ENCODE measurements around the gene RASL11B. TPM values are rescaled to one million over a fixed set of nuclear protein-coding genes. Genes with fewer than 3 reads are reported as not detected.

RASL11B gene
- total and polyA plus RNA-seq, 2 donors (not counting 3 experiments of a cell fraction or from before 2014, with no cell fraction given), result 0.83 TPM; not detected in 1

DNA sequence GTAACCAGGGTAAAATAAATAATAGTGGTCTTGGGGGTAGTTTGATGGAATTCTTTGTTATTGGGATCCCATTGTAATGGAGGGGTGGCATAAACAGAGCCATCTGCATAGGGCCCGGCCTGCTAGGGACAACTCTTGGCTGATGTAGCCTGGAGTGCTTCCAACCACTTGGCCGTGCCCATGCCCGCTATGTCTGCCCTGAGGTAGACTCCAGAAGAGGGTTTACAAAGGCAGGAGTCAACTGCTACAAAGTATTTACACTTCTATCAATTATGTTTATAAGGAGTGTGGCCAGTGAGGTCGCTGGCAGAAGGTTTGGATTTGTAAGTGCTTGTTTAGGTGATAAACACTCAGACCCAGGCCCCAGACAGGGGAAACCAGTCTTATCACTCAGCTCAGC lies 8.1 kb downstream of the RASL11B start:
- Histone ChIP-seq H3K27ac (ENCODE audit: insufficient read depth, low read depth, low read length) (no peak overlapping the region), H3K4me2 (ENCODE audit: insufficient read depth, low read length) (no peak overlapping the region), H2AFZ (ENCODE audit: low read depth, low read length) (no peak overlapping the region), H3K36me3 (ENCODE audit: control insufficient read depth in 2 of 2, extremely low read depth in 1 of 2, insufficient read depth in 2 of 2, low read length in 2 of 2) (no peaks in the 10 kb centered on the region), H4K20me1 (replicated peaks; ENCODE audit: control insufficient read depth, extremely low read depth, insufficient read depth, low read length) (no peaks in the 10 kb centered on the region), H3K9me1 (replicated peaks; ENCODE audit: control insufficient read depth, extremely low read depth, insufficient read depth, low read length) (no peaks in the 10 kb centered on the region), H3K9me3 (replicated peaks; ENCODE audit: control insufficient read depth, insufficient read depth, low read length) (no peaks in the 10 kb centered on the region), H3K4me3 (replicated peaks in 1 of 3; ENCODE audit: insufficient read depth in 1 of 3, low read depth in 1 of 3, low read length in 3 of 3) (no peak overlapping the region), H3K27me3 (ENCODE audit: control insufficient read depth in 2 of 2, insufficient read depth in 2 of 2, low read length in 2 of 2) (peaks cover 0 to 2% of the 10 kb centered on the region in 2 experiments), H3K9ac (replicated peaks; ENCODE audit: extremely low read depth, insufficient read depth, low read length) (no peak overlapping the region), H3K79me2 (ENCODE audit: control insufficient read depth, insufficient read depth, low read length) (no peaks in the 10 kb centered on the region), H3K4me1 (ENCODE audit: control insufficient read depth, extremely low read depth, insufficient read depth, low read length) (no peaks in the 10 kb centered on the region)
- BruUV-seq (replicated peaks), result no TSS peak
- no peak for DNase-seq (ENCODE audit: low read depth, low spot score)
- dilution Hi-C loops (cut with MboI; ENCODE audit: extremely low pct_ligation_motif_present, low sequenced_read_pairs) (no loop called here), intact Hi-C loops (cut with micrococcal nuclease) (no loop called here)
- ChIA-PET POLR2A (no interaction called here), CTCF (no interaction called here)
- no peak for FAIRE-seq
- TF ChIP-seq EZH2 (IDR thresholded peaks at IDR 0.05; ENCODE audit: borderline replicate concordance, low read depth, low read length, severe bottlenecking) (no peak), FOS (IDR thresholded peaks at IDR 0.05; ENCODE audit: borderline replicate concordance, insufficient read depth, low read length) (no peak), POLR2A (IDR thresholded peaks at IDR 0.05; ENCODE audit: low read depth, low read length) (no peak), MYC (IDR thresholded peaks at IDR 0.05; ENCODE audit: low read depth, low read length) (no peak), GATA2 (IDR thresholded peaks at IDR 0.05; ENCODE audit: insufficient read depth, insufficient read length, low read depth, low read length) (no peak), POLR2AphosphoS5 (IDR thresholded peaks at IDR 0.05; ENCODE audit: insufficient read depth, low read depth, low read length) (no peak), JUN (IDR thresholded peaks at IDR 0.05; ENCODE audit: borderline replicate concordance, insufficient read depth, insufficient read length, low read depth) (no peak)
- TF ChIP-seq, protein P1, sequence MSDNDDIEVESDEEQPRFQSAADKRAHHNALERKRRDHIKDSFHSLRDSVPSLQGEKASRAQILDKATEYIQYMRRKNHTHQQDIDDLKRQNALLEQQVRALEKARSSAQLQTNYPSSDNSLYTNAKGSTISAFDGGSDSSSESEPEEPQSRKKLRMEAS (IDR thresholded peaks at IDR 0.05; ENCODE audit: insufficient read depth, insufficient read length), result no peak
- TF ChIP-seq, protein P2, sequence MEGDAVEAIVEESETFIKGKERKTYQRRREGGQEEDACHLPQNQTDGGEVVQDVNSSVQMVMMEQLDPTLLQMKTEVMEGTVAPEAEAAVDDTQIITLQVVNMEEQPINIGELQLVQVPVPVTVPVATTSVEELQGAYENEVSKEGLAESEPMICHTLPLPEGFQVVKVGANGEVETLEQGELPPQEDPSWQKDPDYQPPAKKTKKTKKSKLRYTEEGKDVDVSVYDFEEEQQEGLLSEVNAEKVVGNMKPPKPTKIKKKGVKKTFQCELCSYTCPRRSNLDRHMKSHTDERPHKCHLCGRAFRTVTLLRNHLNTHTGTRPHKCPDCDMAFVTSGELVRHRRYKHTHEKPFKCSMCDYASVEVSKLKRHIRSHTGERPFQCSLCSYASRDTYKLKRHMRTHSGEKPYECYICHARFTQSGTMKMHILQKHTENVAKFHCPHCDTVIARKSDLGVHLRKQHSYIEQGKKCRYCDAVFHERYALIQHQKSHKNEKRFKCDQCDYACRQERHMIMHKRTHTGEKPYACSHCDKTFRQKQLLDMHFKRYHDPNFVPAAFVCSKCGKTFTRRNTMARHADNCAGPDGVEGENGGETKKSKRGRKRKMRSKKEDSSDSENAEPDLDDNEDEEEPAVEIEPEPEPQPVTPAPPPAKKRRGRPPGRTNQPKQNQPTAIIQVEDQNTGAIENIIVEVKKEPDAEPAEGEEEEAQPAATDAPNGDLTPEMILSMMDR (IDR thresholded peaks at IDR 0.05; ENCODE audit: extremely low read depth in 1 of 2, insufficient read depth in 1 of 2, low read depth in 1 of 2, low read length in 2 of 2), result no peak
